ENCODE data around the gene THSD7A.

Gene THSD7A

GRCh38 chr7:11410656-11411644, 421.0 kb downstream of the THSD7A start:
- DNase-seq (ENCODE audit: low read depth) = no peak

- no peak for DNase-seq (ENCODE audit: low read depth)
These were observed 427.6 kb downstream of the THSD7A start for GRCh38 chr7:11404355-11404754.

DNA sequence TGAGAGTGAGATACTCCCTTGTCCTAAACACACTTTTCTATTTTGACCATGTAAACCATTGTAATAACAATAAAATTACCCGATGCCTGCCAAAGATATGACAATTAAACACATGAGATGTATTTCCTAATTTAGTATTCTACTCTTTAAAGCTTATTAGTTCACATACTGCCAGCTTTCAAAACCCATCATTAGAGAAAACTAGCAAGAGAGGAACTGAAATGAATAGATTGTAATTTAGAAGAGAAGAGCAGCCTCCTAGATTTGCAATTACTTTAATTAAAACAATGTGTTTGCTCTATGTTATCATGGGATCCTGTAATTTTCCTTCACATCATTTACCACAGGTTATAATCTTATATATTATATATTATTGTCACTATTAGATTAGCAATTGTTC, 428.2 kb downstream of the THSD7A start:
- DNase-seq (ENCODE audit: low read depth) = no peak

DNA sequence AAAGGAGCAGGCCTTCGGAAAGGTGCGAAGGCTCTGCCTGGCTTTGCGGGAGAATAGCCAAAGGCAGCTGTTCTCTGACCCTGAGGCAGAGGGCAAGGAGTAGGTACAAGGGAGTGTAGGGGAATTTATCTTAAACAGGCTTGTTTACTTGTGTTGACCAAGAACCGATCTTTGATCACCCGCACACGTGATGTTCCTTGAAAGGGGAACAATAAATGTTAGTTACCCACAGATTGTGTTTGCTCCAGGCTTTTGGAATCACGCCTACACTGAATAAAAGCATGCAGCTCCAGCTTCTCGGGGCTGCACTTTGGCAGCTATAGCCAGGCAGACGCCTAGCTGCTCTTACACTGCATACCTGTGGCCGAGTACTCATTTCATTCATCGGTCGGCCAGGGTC, 437.6 kb downstream of the THSD7A start:
- DNase-seq (ENCODE audit: low read depth) = no peak

DNA sequence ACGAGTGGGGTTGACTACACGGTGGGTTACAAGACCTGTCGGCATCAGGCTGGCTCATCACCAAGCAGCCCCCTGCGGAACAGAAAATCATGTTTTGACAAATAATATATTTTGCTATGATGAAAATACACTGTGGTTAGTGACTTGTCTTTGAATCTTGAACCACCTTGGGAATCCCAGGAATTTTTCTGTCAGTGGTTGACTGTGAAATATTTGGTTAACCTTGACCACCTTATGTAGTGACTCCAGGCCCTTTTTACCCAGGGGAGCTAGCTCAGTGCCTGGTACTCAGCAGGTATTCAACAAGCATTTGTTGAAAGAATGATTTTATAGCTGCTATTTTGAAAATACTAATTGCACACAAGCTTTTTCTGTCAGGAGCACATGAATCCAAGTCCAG, 452.4 kb downstream of the THSD7A start:
- DNase-seq (ENCODE audit: low read depth) = peak; percentile 10

GRCh38 chr7:11376529-11376928, 455.5 kb downstream of the THSD7A start:
- no peak for DNase-seq (ENCODE audit: low read depth)

- DNase-seq (ENCODE audit: low read depth) = no peak
These were observed 457.4 kb downstream of the THSD7A start for GRCh38 chr7:11374629-11375028.

DNA sequence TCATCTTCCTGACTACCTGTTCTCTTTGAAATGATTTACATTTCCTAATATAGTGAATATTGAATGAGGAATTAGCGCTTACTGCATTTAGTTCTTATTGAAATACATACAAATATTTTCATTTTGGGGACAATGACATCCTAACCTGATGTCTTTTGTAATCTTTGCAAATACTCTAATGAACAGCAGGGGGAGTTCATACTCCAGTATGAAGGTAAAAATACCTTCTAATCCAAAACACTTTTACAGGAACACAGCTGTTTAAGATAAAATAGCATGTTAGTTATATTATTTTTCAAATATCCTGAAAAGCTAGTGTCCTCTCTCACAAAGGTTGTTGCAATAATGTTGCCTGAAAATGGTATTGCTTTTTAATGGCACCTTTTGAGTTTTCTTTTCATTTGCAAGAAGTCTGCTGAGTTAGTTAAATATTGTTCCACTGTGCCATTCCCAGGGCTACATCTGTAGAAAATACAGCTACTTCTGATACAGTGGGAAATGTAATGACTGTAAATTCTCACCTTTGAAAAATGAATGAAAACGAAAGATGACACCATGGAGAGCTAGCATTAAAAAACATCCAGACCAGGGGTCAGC, 458.4 kb downstream of the THSD7A start:
- peak; percentile 14 for DNase-seq (ENCODE audit: low read depth)

DNA sequence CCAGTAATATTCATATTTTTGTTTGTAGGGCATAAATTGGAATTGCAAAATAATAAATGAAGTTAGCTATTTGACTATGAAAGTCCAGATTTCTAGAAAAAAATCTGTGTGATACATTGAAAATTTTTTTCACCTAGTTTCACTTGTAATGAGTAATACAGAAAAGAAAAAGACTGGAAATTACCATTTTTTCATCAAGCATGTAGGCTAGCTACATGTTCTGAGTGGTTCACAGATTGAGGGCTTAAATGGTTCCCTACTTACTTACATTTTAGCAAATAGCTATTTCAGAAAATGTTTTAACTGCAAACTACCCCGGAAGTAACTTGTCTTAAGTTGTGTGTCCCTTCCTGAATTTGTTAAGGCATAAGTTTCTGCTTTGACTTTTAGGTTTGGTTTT, 462.3 kb downstream of the THSD7A start:
- no peak for DNase-seq (ENCODE audit: low read depth)

- DNase-seq (ENCODE audit: low read depth) = no peak
These were observed 465.9 kb downstream of the THSD7A start for GRCh38 chr7:11366118-11366517.

GRCh38 chr7:11358637-11359036, 473.4 kb downstream of the THSD7A start:
- no peak for DNase-seq (ENCODE audit: low read depth)

- no peak for DNase-seq (ENCODE audit: low read depth)
These were observed 476.5 kb downstream of the THSD7A start for GRCh38 chr7:11355399-11356005.

- no peak for DNase-seq (ENCODE audit: low read depth)
These were observed 485.7 kb downstream of the THSD7A start for GRCh38 chr7:11346302-11346701.

DNA sequence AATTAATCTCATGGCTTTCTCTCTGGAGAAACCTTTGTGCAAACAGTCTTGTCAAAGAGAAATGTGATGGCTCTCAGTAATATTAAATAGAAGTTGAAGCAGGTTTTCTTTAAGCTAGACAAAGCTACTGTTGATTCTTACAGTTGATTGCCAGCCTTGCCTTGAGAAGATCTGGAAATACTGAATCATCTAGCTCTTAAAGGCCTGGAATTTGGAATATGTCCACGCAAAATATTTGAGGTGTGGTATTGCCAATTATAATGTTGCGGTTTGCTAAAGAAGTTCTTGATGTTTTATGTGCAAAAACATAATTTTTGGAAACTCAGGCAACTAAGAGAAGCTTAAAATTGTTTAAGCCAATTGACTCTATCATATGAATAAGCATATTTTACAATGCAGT, 486.4 kb downstream of the THSD7A start:
- DNase-seq (ENCODE audit: low read depth) = peak; percentile 50

DNA sequence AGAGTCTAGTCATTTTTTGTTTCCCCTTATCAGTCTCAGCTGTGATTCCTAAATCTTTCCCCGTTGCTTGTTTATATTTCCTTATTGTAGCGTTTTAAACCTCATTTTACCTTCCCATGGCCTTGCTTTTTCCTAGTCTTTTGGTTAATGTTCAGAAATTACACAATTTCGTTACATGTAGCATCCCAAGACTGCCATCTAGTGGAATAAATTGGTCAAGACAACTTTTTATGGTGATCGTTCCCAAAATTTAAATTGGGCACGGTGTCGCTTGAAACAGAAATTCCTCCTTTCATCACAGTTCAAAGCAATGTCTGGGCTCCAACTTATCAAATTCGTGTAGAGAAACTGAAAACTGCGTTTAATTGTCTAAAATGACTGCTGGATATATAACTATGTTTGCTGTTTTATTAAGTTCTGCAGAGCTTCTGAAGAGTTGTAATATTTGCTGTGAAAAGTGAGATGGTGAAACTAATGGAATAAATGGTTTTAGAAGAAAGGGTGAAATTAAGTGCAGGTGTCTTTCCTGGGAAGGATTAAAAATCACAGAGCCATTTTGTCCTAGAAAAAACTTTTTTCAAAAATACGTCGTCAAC, 488.1 kb downstream of the THSD7A start:
- peak; percentile 27 for DNase-seq (ENCODE audit: low read depth)

DNA sequence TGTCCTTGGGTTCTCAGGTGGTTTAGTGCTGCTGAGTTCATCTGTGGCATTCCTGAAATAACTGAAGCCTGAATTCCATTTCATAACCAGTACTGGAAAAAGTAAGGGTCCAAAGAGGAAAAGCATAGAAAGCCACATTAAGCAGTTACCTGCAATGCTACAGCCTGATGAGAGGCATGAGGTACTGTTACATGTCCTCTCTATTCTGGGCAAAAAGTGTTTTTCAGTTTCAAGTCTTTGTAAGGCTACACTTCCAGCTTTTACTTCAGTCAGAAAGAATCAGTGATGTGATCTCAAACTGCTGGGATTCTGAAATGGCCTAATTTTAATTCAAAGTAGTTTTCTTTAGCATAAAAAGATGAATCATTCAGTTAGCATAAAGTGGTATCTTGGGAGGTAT, 488.9 kb downstream of the THSD7A start:
- no peak for DNase-seq (ENCODE audit: low read depth)

DNA sequence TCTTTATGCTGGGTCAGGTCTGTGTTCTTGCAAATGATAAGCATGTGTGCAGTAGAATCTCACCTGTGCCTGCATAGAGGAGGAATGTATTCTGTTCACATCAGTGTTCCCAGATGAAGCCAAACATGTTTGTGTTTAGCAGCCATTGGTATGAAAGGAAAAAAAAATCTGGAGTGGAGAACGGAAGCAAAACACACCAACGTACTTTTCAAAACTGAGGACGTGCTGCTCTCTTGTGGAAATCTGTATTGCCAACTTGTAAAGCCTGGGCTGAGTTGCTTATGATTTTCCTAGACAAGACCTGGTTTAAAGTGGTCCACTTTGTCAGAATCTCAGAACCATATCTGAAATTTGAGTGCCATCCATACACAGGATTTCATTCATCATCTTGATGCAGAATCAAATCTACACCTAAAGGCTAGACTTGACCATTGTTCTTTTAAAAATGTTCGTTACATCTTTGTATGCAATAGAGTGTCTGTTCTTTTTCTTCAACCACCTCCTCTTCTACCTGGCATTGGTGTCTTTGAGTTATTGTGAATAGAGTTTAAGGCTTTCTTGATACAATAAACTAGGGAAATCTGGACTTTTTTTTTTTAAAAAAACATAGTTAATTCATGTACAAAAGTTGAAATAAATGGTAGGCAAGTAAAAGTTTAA, 490.6 kb downstream of the THSD7A start:
- peak; percentile 17 for DNase-seq (ENCODE audit: low read depth)

DNA sequence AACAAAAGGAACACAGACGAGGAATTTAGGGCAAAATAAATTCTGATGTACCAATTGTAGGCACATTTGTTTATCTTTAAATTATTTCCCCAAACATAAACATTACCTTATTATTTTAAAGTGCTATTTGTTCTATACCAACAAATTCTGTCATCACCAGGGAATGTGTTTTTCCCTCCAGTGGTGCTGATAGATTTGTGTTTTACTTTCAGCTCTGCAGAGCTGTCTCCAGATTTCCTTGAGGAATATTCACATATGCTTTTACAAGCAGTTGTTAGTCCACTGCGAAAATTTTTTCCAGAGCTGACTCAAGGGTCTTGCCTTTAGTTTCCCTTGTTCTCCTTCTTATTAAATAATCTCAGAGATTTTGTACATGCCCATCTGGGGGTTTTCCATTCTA, 495.6 kb downstream of the THSD7A start:
- no peak for DNase-seq (ENCODE audit: low read depth)

GRCh38 chr7:11335947-11336346, 496.1 kb downstream of the THSD7A start:
- no peak for DNase-seq (ENCODE audit: low read depth)

DNA sequence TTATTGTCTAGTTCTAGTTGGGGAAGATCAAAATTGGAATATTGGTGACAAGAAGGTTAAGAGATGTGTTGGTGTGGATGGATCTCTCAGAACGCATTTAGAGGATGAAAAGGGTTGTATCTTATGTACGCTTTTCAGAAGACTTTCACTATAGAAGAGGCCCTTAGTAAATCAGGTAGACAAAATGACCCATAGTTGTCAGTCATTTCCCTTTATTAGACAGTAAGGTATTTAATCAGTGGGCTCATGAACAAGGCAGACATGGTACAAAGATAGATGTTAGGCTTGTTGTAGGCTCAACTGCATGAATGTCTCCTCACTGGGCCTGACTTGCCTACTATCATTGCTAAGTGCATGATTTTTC, 499.2 kb downstream of the THSD7A start:
- DNase-seq (ENCODE audit: low read depth) = no peak

DNA sequence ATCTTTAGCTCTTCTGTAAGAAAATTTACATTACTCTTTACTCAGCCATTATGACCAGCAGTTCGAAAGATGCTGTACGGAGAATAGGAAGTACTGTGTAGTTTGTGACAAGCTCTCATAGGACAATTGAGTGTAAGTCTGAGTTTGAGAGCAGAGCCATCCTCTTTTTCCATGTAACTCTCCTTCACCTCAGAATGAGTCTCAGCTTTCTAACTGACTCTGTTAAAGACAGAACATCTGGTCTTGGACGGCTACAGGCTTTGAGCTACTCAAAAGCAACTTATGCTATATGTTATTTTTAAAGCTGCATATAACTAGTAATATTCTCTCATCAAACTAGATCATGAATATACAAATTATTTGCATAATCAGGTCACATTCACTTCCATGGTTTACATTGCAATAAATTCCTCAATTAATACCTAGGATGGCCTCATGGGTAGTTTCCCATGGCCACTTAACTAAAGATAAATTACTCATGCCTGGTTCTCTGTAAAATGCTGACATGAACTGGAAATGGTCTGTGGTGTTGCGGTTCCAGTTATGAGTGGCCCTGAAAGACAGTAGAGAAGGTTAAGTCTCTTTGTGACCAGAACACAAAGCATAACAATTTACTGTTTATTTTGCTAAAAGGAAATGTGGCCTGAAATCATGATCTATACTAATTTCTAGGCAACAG, 499.7 kb downstream of the THSD7A start:
- no peak for DNase-seq (ENCODE audit: low read depth)
